Measurements from ENCODE around the gene RAI1.

Gene RAI1

DNA sequence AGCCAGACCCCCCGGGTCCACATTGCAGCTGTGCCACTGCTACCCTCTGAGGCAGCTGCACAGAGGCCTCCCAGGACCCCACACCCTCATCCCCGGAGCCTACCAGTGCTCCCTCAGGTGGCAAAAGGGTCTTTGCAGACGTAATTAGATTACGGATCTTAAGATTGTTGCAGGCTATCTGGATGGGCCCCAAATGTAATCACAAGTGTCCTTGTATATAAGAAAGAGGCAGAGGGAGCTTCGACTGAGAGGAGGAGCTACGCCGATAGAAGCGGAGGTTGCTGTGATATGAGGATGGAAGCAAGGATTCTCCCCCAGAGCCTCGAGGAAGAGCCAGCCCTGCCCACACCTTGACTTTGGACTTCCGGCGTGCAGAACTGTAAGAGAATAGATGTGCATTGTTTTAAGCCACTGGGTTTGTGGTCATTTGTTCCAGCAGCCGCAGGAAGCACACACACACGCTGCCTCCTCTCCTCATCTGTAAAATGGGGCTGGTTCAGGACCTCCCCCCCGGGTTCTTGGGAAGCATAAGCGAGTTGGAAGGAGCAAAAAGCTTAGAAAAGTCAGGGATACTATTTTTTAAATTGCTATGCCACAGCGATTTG is 10.5 kb upstream of the RAI1 start:
- ChIA-PET CTCF (interaction anchor here (1.1 to 4.8 kb wide), 2 partner anchors 10 to 28 kb away, joined by 3 to 22 read pairs; partner anchors contain the start of gene RAI1), POLR2A (no interaction called here)
- Histone ChIP-seq H3K4me1 (ENCODE audit: control insufficient read depth, insufficient read depth, low read length) (no peaks in the 10 kb centered on the region; the same call in 1 of the 2 replicates), H3K4me3 (ENCODE audit: low read depth, low read length) (no peak overlapping the region), H3K36me3 (ENCODE audit: control insufficient read depth in 2 of 2, insufficient read depth in 1 of 2, low read length in 2 of 2) (no peaks in the 10 kb centered on the region), H3K27ac (ENCODE audit: extremely low read depth, low read depth, low read length) (no peak overlapping the region), H3K9me3 (ENCODE audit: control insufficient read depth, insufficient read depth, low read depth, low read length) (no peaks in the 10 kb centered on the region)
- TF ChIP-seq, protein P1, sequence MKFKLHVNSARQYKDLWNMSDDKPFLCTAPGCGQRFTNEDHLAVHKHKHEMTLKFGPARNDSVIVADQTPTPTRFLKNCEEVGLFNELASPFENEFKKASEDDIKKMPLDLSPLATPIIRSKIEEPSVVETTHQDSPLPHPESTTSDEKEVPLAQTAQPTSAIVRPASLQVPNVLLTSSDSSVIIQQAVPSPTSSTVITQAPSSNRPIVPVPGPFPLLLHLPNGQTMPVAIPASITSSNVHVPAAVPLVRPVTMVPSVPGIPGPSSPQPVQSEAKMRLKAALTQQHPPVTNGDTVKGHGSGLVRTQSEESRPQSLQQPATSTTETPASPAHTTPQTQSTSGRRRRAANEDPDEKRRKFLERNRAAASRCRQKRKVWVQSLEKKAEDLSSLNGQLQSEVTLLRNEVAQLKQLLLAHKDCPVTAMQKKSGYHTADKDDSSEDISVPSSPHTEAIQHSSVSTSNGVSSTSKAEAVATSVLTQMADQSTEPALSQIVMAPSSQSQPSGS (tag by site-specific recombination; IDR thresholded peaks at IDR 0.05; ENCODE audit: low read depth) = no peak
- TF ChIP-seq ZNF621 (tag by site-specific recombination; IDR thresholded peaks at IDR 0.05) (no peak), ZNF391 (tag by site-specific recombination; IDR thresholded peaks at IDR 0.05; ENCODE audit: borderline replicate concordance, low read depth) (no peak), ZNF76 (tag by site-specific recombination; IDR thresholded peaks at IDR 0.05; ENCODE audit: borderline replicate concordance, low read depth) (no peak), ZNF223 (tag by site-specific recombination; IDR thresholded peaks at IDR 0.05) (no peak), ZBTB48 (tag by site-specific recombination; IDR thresholded peaks at IDR 0.05) (no peak), ZNF677 (tag by site-specific recombination; IDR thresholded peaks at IDR 0.05) (no peak), ZNF184 (tag by site-specific recombination; IDR thresholded peaks at IDR 0.05) (no peak), ZNF660 (tag by site-specific recombination; IDR thresholded peaks at IDR 0.05) (no peak), ZNF747 (tag by site-specific recombination; IDR thresholded peaks at IDR 0.05) (no peak), ZNF658 (tag by site-specific recombination; IDR thresholded peaks at IDR 0.05) (no peak), ZNF341 (tag by site-specific recombination; IDR thresholded peaks at IDR 0.05; ENCODE audit: low read depth) (no peak), ZNF514 (tag by site-specific recombination; IDR thresholded peaks at IDR 0.05) (no peak), ZNF701 (tag by site-specific recombination; IDR thresholded peaks at IDR 0.05) (no peak), ZNF610 (tag by site-specific recombination; IDR thresholded peaks at IDR 0.05; ENCODE audit: borderline replicate concordance) (no peak), ZNF561 (tag by site-specific recombination; IDR thresholded peaks at IDR 0.05; ENCODE audit: borderline replicate concordance) (no peak), ZNF10 (tag by site-specific recombination; IDR thresholded peaks at IDR 0.05) (no peak), ZSCAN30 (tag by site-specific recombination; IDR thresholded peaks at IDR 0.05) (no peak)
- TF ChIP-seq, protein P2, sequence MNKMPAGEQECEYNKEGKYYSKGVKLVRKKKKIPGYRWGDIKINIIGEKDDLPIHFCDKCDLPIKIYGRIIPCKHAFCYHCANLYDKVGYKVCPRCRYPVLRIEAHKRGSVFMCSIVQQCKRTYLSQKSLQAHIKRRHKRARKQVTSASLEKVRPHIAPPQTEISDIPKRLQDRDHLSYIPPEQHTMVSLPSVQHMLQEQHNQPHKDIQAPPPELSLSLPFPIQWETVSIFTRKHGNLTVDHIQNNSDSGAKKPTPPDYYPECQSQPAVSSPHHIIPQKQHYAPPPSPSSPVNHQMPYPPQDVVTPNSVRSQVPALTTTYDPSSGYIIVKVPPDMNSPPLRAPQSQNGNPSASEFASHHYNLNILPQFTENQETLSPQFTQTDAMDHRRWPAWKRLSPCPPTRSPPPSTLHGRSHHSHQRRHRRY (tag by site-specific recombination; IDR thresholded peaks at IDR 0.05) = no peak

DNA sequence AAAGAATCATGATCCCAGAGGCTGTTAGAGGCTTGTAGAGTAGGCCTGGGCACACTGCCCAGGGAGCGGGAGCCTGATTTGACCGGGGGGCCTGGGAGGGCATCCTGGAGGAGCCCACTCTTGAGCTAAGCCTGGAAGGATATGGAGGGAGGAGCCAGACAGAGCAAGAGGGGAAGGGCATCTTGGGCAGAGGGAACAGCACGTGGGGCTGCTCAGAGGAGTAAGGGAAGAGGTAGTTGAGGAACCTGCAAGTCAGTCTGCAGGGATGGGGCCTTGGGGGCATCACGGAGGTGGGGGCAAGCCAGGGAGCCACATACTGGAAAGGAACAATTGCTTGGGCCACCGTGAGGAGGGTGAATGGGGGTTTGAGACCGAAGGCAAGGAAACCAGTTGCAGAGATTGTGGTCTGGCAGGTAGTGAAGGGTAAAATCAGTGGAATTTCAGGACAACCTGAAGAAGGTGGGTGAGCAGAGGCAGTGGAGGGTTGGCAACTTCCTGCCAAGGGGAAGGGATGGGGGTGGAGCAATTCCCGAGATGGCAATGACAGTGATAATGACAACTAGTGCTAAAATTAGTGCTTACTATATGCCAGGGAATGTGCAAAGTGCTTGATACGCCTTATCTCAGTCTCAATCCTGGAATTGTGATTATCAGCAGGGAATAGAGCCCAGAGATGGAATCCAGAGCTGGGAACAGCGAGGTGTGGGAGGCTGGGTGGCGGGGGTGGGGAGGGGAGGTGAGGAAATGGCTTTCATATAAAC is 9.7 kb upstream of the RAI1 start:
- Histone ChIP-seq H3K4me3 (ENCODE audit: low read depth, low read length) (no peak overlapping the region), H3K9me3 (ENCODE audit: control insufficient read depth, insufficient read depth, low read depth, low read length) (no peaks in the 10 kb centered on the region), H3K36me3 (ENCODE audit: control insufficient read depth in 2 of 2, insufficient read depth in 1 of 2, low read length in 2 of 2) (no peaks in the 10 kb centered on the region), H3K4me1 (ENCODE audit: control insufficient read depth, insufficient read depth, low read length) (peaks cover 6% of the 10 kb centered on the region), H3K27ac (ENCODE audit: extremely low read depth, low read depth, low read length) (no peak overlapping the region)
- ChIA-PET CTCF (interaction anchor here (0.6 to 4.8 kb wide), 5 partner anchors 9 to 141 kb away, joined by 3 to 22 read pairs (median 4); partner anchors contain the start of gene RAI1), POLR2A (interaction anchor here (1.1 kb wide), 1 partner anchor 11 kb away, joined by 3 read pairs; no protein-coding TSS in a partner anchor)
- TF ChIP-seq ZNF223 (tag by site-specific recombination; IDR thresholded peaks at IDR 0.05) (no peak), SCRT2 (tag by site-specific recombination; IDR thresholded peaks at IDR 0.05) (no peak), ZNF664 (tag by site-specific recombination; IDR thresholded peaks at IDR 0.05) (peak; percentile 79), ZNF335 (tag by site-specific recombination; conservative IDR thresholded peaks at IDR 0.05) (no peak), ZNF707 (tag by site-specific recombination; IDR thresholded peaks at IDR 0.05) (no peak), ZNF114 (tag by site-specific recombination; IDR thresholded peaks at IDR 0.05) (no peak), ZNF174 (tag by site-specific recombination; IDR thresholded peaks at IDR 0.05) (no peak), ZNF184 (tag by site-specific recombination; IDR thresholded peaks at IDR 0.05) (no peak)
- TF ChIP-seq, protein P3, sequence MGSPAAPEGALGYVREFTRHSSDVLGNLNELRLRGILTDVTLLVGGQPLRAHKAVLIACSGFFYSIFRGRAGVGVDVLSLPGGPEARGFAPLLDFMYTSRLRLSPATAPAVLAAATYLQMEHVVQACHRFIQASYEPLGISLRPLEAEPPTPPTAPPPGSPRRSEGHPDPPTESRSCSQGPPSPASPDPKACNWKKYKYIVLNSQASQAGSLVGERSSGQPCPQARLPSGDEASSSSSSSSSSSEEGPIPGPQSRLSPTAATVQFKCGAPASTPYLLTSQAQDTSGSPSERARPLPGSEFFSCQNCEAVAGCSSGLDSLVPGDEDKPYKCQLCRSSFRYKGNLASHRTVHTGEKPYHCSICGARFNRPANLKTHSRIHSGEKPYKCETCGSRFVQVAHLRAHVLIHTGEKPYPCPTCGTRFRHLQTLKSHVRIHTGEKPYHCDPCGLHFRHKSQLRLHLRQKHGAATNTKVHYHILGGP (tag by site-specific recombination; IDR thresholded peaks at IDR 0.05) = no peak
- TF ChIP-seq, protein P4, sequence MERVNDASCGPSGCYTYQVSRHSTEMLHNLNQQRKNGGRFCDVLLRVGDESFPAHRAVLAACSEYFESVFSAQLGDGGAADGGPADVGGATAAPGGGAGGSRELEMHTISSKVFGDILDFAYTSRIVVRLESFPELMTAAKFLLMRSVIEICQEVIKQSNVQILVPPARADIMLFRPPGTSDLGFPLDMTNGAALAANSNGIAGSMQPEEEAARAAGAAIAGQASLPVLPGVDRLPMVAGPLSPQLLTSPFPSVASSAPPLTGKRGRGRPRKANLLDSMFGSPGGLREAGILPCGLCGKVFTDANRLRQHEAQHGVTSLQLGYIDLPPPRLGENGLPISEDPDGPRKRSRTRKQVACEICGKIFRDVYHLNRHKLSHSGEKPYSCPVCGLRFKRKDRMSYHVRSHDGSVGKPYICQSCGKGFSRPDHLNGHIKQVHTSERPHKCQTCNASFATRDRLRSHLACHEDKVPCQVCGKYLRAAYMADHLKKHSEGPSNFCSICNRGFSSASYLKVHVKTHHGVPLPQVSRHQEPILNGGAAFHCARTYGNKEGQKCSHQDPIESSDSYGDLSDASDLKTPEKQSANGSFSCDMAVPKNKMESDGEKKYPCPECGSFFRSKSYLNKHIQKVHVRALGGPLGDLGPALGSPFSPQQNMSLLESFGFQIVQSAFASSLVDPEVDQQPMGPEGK (tag by site-specific recombination; IDR thresholded peaks at IDR 0.05) = 0 out of 2 replicates have a peak, but pooled peaks have one; percentile 11
- TF ChIP-seq, protein P5, sequence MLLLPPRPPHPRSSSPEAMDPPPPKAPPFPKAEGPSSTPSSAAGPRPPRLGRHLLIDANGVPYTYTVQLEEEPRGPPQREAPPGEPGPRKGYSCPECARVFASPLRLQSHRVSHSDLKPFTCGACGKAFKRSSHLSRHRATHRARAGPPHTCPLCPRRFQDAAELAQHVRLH (tag by site-specific recombination; IDR thresholded peaks at IDR 0.05) = 0 out of 2 replicates have a peak, but pooled peaks have one; percentile 42

Measured in HEK293 (cell line).